HL-60 (cell line): Measurements from ENCODE around the gene RSF1.

Experiments
- DNase-seq, 2 experiments: peaks; one replicate each; pipeline ENCODE4 v3.0.0-alpha.2; 2010 to 2020; ENCODE audit warnings: low read depth in 1 of 2, low spot score in 1 of 2
- H3K27ac ChIP-seq: fragments of 250-450 bp; sonication (Bioruptor Pico); replicated peaks from 2 replicates; pipeline ENCODE4 v1.5.1; 2020; ENCODE audit warnings: mild to moderate bottlenecking, moderate library complexity
- H3K27me3 ChIP-seq: fragments of 250-450 bp; sonication (Bioruptor Pico); 2 replicates; pipeline ENCODE4 v1.5.1; 2021; ENCODE audit warnings: mild to moderate bottlenecking, moderate library complexity; ENCODE audit not compliant: insufficient read depth, poor library complexity, severe bottlenecking
- H3K4me3 ChIP-seq: replicated peaks from 2 replicates; pipeline ENCODE4 v1.5.1; 2011; ENCODE audit warnings: mild to moderate bottlenecking, control low read depth, low read length; ENCODE audit not compliant: insufficient read depth
- CTCF ChIP-seq: IDR thresholded peaks from one replicate; pipeline ENCODE4 v1.5.1; 2011; ENCODE audit warnings: low read length, control low read depth, inconsistent platforms; ENCODE audit not compliant: insufficient read depth
- GABPA ChIP-seq: IDR thresholded peaks from 2 replicates; pipeline ENCODE4 v1.6.1; 2012; ENCODE audit warnings: low read depth
- POLR2AphosphoS5 ChIP-seq: IDR thresholded peaks from 2 replicates; pipeline ENCODE4 v1.6.1; 2012; ENCODE audit warnings: low read depth
- REST ChIP-seq: IDR thresholded peaks from 2 replicates; pipeline ENCODE4 v1.6.1; 2012; ENCODE audit warnings: low read depth; ENCODE audit not compliant: insufficient replicate concordance
- SPI1 ChIP-seq: IDR thresholded peaks from 2 replicates; pipeline ENCODE4 v1.6.1; 2012; ENCODE audit warnings: low read depth, mild to moderate bottlenecking, borderline replicate concordance

Gene RSF1

GRCh38 chr11:77728203-77728786, 92.2 kb downstream of the RSF1 start:
- H3K27me3 ChIP-seq, result no peaks in the 10 kb centered on the region

GRCh38 chr11:77726524-77726923, 94.0 kb downstream of the RSF1 start:
- no peak overlapping the region for H3K27ac ChIP-seq
- H3K27me3 ChIP-seq, result no peaks in the 10 kb centered on the region
- no peak for TF ChIP-seq GABPA
- no peak for TF ChIP-seq SPI1
- TF ChIP-seq REST, result no peak
- TF ChIP-seq CTCF, result no peak
- TF ChIP-seq POLR2AphosphoS5, result no peak
- no peak for DNase-seq
- no peak overlapping the region for H3K4me3 ChIP-seq

More at GRCh38 chr11:77728203-77728786, 92.2 kb downstream of the RSF1 start:
- Histone ChIP-seq H3K27ac (no peak overlapping the region), H3K4me3 (no peak overlapping the region)
- DNase-seq, result no peak
- TF ChIP-seq POLR2AphosphoS5 (no peak), GABPA (no peak), SPI1 (no peak), REST (no peak), CTCF (no peak)

- Histone ChIP-seq H3K4me3 (no peak overlapping the region), H3K27ac (no peak overlapping the region), H3K27me3 (no peaks in the 10 kb centered on the region)
- DNase-seq, result no peak
- TF ChIP-seq POLR2AphosphoS5 (no peak), CTCF (no peak), REST (no peak), SPI1 (no peak), GABPA (no peak)
Observed at GRCh38 chr11:77725433-77725832, 95.1 kb downstream of the RSF1 start.
